ENCODE measurements around the gene SLC44A3. TPM values are rescaled to one million over a fixed set of nuclear protein-coding genes. Genes with fewer than 3 reads are reported as not detected.
A peak's percentile ranks its signal among the peaks of the same experiment; 100 is the strongest.

The SLC44A3 gene
- total RNA-seq, 4 donors from 2014 or later: 4.0 to 6.7 (median 5.4) TPM

- H3K36me3 ChIP-seq: no peaks in the 10 kb centered on the region
- intact Hi-C loops (cut with DNase I): no loop called here
- H3K9me3 ChIP-seq: no peaks in the 10 kb centered on the region
- TF ChIP-seq POLR2A (IDR thresholded peaks at IDR 0.05): no peak
- TF ChIP-seq CTCF (IDR thresholded peaks at IDR 0.05): no peak
- no peak for DNase-seq
- 38 to 43% methylated on average over 6 of the region's 6 CpGs for WGBS, 2 donors
- peak overlapping the region; percentile 71 to 89 (median 84) for H3K27ac ChIP-seq
- H3K4me1 ChIP-seq: peaks cover 19 to 23% of the 10 kb centered on the region in 2 donors
- H3K4me3 ChIP-seq (replicated peaks in 1 of 3): no peak overlapping the region
- H3K27me3 ChIP-seq: no peaks in the 10 kb centered on the region
Observed at GRCh38 chr1:94884507-94884906, 64.3 kb downstream of the SLC44A3 start.

- DNase-seq: no peak
- no peak for TF ChIP-seq CTCF (IDR thresholded peaks at IDR 0.05)
- TF ChIP-seq POLR2A (IDR thresholded peaks at IDR 0.05): no peak
- H3K4me3 ChIP-seq (replicated peaks in 1 of 3): no peak overlapping the region
- peaks cover 2 to 6% of the 10 kb centered on the region in 2 donors for H3K36me3 ChIP-seq
- H3K4me1 ChIP-seq: peaks cover 19 to 23% of the 10 kb centered on the region in 2 donors
- intact Hi-C loops (cut with DNase I): no loop called here
- 71 to 78% methylated on average over 5 of the region's 5 CpGs for WGBS, 2 donors
- H3K27me3 ChIP-seq: no peaks in the 10 kb centered on the region
- H3K27ac ChIP-seq: peak overlapping the region in 1 of 3 donors; percentile 11
- no peaks in the 10 kb centered on the region for H3K9me3 ChIP-seq
Observed at GRCh38 chr1:94886361-94886760, 66.2 kb downstream of the SLC44A3 start.

- peaks cover 2 to 9% of the 10 kb centered on the region in 2 donors for H3K36me3 ChIP-seq
- DNase-seq: no peak
- intact Hi-C loops (cut with DNase I): no loop called here
- no peaks in the 10 kb centered on the region for H3K9me3 ChIP-seq
- TF ChIP-seq CTCF (IDR thresholded peaks at IDR 0.05) (no peak), POLR2A (IDR thresholded peaks at IDR 0.05) (no peak)
- no peaks in the 10 kb centered on the region for H3K27me3 ChIP-seq
- 72 to 81% methylated on average over 3 of the region's 3 CpGs for WGBS, 2 donors
- H3K4me1 ChIP-seq: peaks cover 19 to 23% of the 10 kb centered on the region in 2 donors
- no peak overlapping the region for H3K4me3 ChIP-seq (replicated peaks in 1 of 3)
- no peak overlapping the region for H3K27ac ChIP-seq
Observed at GRCh38 chr1:94887106-94887505, 66.9 kb downstream of the SLC44A3 start.

- Histone ChIP-seq H3K27me3 (no peaks in the 10 kb centered on the region), H3K9me3 (no peaks in the 10 kb centered on the region), H3K27ac (no peak overlapping the region), H3K36me3 (peaks cover 2 to 9% of the 10 kb centered on the region in 2 donors), H3K4me1 (peaks cover 19 to 23% of the 10 kb centered on the region in 2 donors), H3K4me3 (replicated peaks in 1 of 3) (no peak overlapping the region)
- 80 to 85% methylated on average over 4 of the region's 4 CpGs for WGBS, 2 donors
- TF ChIP-seq POLR2A (IDR thresholded peaks at IDR 0.05) (no peak), CTCF (IDR thresholded peaks at IDR 0.05) (no peak)
- intact Hi-C loops (cut with DNase I): no loop called here
- no peak for DNase-seq
Observed at GRCh38 chr1:94887603-94888171, 67.5 kb downstream of the SLC44A3 start.

- Histone ChIP-seq H3K4me1 (peaks cover 19 to 22% of the 10 kb centered on the region in 2 donors), H3K9me3 (no peaks in the 10 kb centered on the region), H3K36me3 (peaks cover 2 to 9% of the 10 kb centered on the region in 2 donors), H3K4me3 (replicated peaks in 1 of 3) (no peak overlapping the region), H3K27me3 (no peaks in the 10 kb centered on the region), H3K27ac (no peak overlapping the region)
- TF ChIP-seq CTCF (IDR thresholded peaks at IDR 0.05) (no peak), POLR2A (IDR thresholded peaks at IDR 0.05) (no peak)
- DNase-seq: no peak
- intact Hi-C loops (cut with DNase I): no loop called here
- 85 to 96% methylated on average over 3 of the region's 3 CpGs for WGBS, 2 donors
Observed at GRCh38 chr1:94888201-94888600, 68.0 kb downstream of the SLC44A3 start.
